IPS-15b (cell line): ENCODE measurements around the gene VAC14.

Source experiments
- H3K27me3 ChIP-seq: one replicate; pipeline ENCODE4 v1.6.1; 2013; ENCODE audit warnings: low read length; ENCODE audit not compliant: control insufficient read depth, insufficient read depth
- H3K36me3 ChIP-seq: one replicate; pipeline ENCODE4 v1.6.1; 2013; ENCODE audit warnings: low read length; ENCODE audit not compliant: control insufficient read depth, insufficient read depth
- H3K4me1 ChIP-seq: one replicate; pipeline ENCODE4 v1.6.1; 2013; ENCODE audit warnings: mild to moderate bottlenecking, low read length; ENCODE audit not compliant: control insufficient read depth, insufficient read depth
- H3K4me3 ChIP-seq: one replicate; pipeline ENCODE4 v1.5.1; 2013; ENCODE audit warnings: low read depth, low read length
- H3K9ac ChIP-seq: one replicate; pipeline ENCODE4 v1.6.1; 2013; ENCODE audit warnings: low read depth, mild to moderate bottlenecking, low read length
- H3K9me3 ChIP-seq: one replicate; pipeline ENCODE4 v1.6.1; 2013; ENCODE audit warnings: mild to moderate bottlenecking, low read length; ENCODE audit not compliant: control insufficient read depth, insufficient read depth

VAC14 gene

GRCh38 chr16:70769761-70770160 is 31.2 kb downstream of the VAC14 start:
- H3K27me3 ChIP-seq: no peaks in the 10 kb centered on the region
- no peaks in the 10 kb centered on the region for H3K9me3 ChIP-seq
- H3K9ac ChIP-seq: no peak overlapping the region
- no peak overlapping the region for H3K4me3 ChIP-seq
- H3K36me3 ChIP-seq: peaks cover 21% of the 10 kb centered on the region
- no peaks in the 10 kb centered on the region for H3K4me1 ChIP-seq

GRCh38 chr16:70769131-70769530 is 31.8 kb downstream of the VAC14 start:
- no peak overlapping the region for H3K9ac ChIP-seq
- no peaks in the 10 kb centered on the region for H3K9me3 ChIP-seq
- no peak overlapping the region for H3K4me3 ChIP-seq
- peaks cover 21% of the 10 kb centered on the region for H3K36me3 ChIP-seq
- no peaks in the 10 kb centered on the region for H3K4me1 ChIP-seq
- H3K27me3 ChIP-seq: no peaks in the 10 kb centered on the region

- H3K27me3 ChIP-seq: no peaks in the 10 kb centered on the region
- no peak overlapping the region for H3K4me3 ChIP-seq
- no peaks in the 10 kb centered on the region for H3K9me3 ChIP-seq
- no peaks in the 10 kb centered on the region for H3K4me1 ChIP-seq
- H3K9ac ChIP-seq: no peak overlapping the region
- H3K36me3 ChIP-seq: peaks cover 21% of the 10 kb centered on the region
Observed at GRCh38 chr16:70768203-70768580, 32.8 kb downstream of the VAC14 start.

- no peaks in the 10 kb centered on the region for H3K4me1 ChIP-seq
- no peak overlapping the region for H3K9ac ChIP-seq
- no peaks in the 10 kb centered on the region for H3K27me3 ChIP-seq
- no peaks in the 10 kb centered on the region for H3K9me3 ChIP-seq
- H3K36me3 ChIP-seq: peaks cover 25% of the 10 kb centered on the region
- no peak overlapping the region for H3K4me3 ChIP-seq
Observed at GRCh38 chr16:70767377-70768202, 33.4 kb downstream of the VAC14 start.

- no peak overlapping the region for H3K4me3 ChIP-seq
- H3K9ac ChIP-seq: no peak overlapping the region
- H3K9me3 ChIP-seq: no peaks in the 10 kb centered on the region
- H3K36me3 ChIP-seq: peaks cover 30% of the 10 kb centered on the region
- no peaks in the 10 kb centered on the region for H3K4me1 ChIP-seq
- H3K27me3 ChIP-seq: no peaks in the 10 kb centered on the region
Observed at GRCh38 chr16:70766658-70767057, 34.3 kb downstream of the VAC14 start.

GRCh38 chr16:70766176-70766575 is 34.8 kb downstream of the VAC14 start:
- Histone ChIP-seq H3K9me3 (no peaks in the 10 kb centered on the region), H3K4me3 (no peak overlapping the region), H3K4me1 (no peaks in the 10 kb centered on the region), H3K9ac (no peak overlapping the region), H3K27me3 (no peaks in the 10 kb centered on the region), H3K36me3 (peaks cover 34% of the 10 kb centered on the region)

- no peak overlapping the region for H3K9ac ChIP-seq
- H3K27me3 ChIP-seq: no peaks in the 10 kb centered on the region
- H3K9me3 ChIP-seq: no peaks in the 10 kb centered on the region
- peaks cover 1% of the 10 kb centered on the region for H3K4me1 ChIP-seq
- H3K36me3 ChIP-seq: peaks cover 30% of the 10 kb centered on the region
- no peak overlapping the region for H3K4me3 ChIP-seq
Observed at GRCh38 chr16:70765491-70765890, 35.5 kb downstream of the VAC14 start.

- H3K36me3 ChIP-seq: peaks cover 24% of the 10 kb centered on the region
- H3K9me3 ChIP-seq: no peaks in the 10 kb centered on the region
- no peak overlapping the region for H3K4me3 ChIP-seq
- peaks cover 8% of the 10 kb centered on the region for H3K4me1 ChIP-seq
- H3K27me3 ChIP-seq: no peaks in the 10 kb centered on the region
- no peak overlapping the region for H3K9ac ChIP-seq
Observed at GRCh38 chr16:70764632-70765031, 36.3 kb downstream of the VAC14 start.

GRCh38 chr16:70760221-70760620 is 40.7 kb downstream of the VAC14 start:
- no peak overlapping the region for H3K9ac ChIP-seq
- H3K36me3 ChIP-seq: peaks cover 35% of the 10 kb centered on the region

GRCh38 chr16:70759666-70760065 is 41.3 kb downstream of the VAC14 start:
- no peak overlapping the region for H3K9ac ChIP-seq
- no peak overlapping the region for H3K4me3 ChIP-seq
- H3K9me3 ChIP-seq: no peaks in the 10 kb centered on the region
- H3K4me1 ChIP-seq: peaks cover 9% of the 10 kb centered on the region
- H3K36me3 ChIP-seq: peaks cover 35% of the 10 kb centered on the region
- no peaks in the 10 kb centered on the region for H3K27me3 ChIP-seq

More at GRCh38 chr16:70760221-70760620, 40.7 kb downstream of the VAC14 start:
- peaks cover 9% of the 10 kb centered on the region for H3K4me1 ChIP-seq
- H3K4me3 ChIP-seq: no peak overlapping the region
- H3K9me3 ChIP-seq: no peaks in the 10 kb centered on the region
- H3K27me3 ChIP-seq: no peaks in the 10 kb centered on the region

- no peaks in the 10 kb centered on the region for H3K9me3 ChIP-seq
- no peak overlapping the region for H3K9ac ChIP-seq
- peaks cover 9% of the 10 kb centered on the region for H3K4me1 ChIP-seq
- peaks cover 38% of the 10 kb centered on the region for H3K36me3 ChIP-seq
- no peaks in the 10 kb centered on the region for H3K27me3 ChIP-seq
- H3K4me3 ChIP-seq: no peak overlapping the region
Observed at GRCh38 chr16:70758786-70759185, 42.2 kb downstream of the VAC14 start.

GRCh38 chr16:70757183-70757582 is 43.8 kb downstream of the VAC14 start:
- H3K36me3 ChIP-seq: peaks cover 30% of the 10 kb centered on the region
- peaks cover 9% of the 10 kb centered on the region for H3K4me1 ChIP-seq
- H3K9me3 ChIP-seq: no peaks in the 10 kb centered on the region
- H3K27me3 ChIP-seq: no peaks in the 10 kb centered on the region
- H3K9ac ChIP-seq: no peak overlapping the region
- H3K4me3 ChIP-seq: no peak overlapping the region
